ENCODE measurements around the gene HEBP1.
A peak's percentile ranks its signal among the peaks of the same experiment; 100 is the strongest.
"Not testable (repeated sequence)": the region's sequence is repeated elsewhere in the genome, so short reads cannot be mapped to it uniquely, and the experiment has no call there.

The HEBP1 gene, protein sequence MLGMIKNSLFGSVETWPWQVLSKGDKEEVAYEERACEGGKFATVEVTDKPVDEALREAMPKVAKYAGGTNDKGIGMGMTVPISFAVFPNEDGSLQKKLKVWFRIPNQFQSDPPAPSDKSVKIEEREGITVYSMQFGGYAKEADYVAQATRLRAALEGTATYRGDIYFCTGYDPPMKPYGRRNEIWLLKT

DNA sequence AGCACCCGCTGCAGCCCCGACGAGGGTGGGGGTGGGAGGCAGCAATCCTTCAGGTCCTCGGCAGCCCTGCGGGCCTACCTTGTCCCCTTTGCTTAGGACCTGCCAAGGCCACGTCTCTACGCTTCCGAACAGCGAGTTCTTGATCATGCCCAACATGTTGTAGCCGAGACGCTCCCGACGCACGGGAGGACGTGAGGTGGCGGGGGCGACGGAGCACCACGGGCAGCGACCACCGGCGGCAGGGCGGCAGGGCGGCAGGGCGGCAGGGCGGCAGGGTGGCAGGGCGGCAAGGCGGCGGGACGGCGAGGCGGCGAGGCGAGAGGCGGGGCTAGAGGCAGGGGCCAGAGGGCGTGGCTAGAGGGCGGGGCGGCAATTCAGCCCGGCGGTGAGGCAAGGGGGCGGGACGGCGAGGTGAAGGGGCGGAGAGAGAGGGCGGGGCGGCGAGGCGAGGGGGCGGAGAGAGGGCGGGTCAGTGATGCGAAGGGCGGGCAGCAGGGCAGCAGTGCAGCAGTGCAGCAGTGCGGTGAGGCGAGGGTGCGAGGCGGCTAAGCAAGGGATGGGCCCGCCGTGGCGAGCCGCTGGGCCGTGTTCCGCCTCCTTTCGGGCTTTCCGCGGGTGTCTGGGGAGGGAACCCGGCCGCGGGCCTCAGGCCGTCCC, at the start of gene HEBP1:
HEBP1 (minus strand) TSS at position 307 of the 657 bp plus-strand sequence; CDS start at position 156, 151 bp downstream.
- TF ChIP-seq GATA1 (IDR thresholded peaks at IDR 0.05; ENCODE audit: low read depth, low read length) (no peak), POLR2A (IDR thresholded peaks at IDR 0.05; ENCODE audit: low read length) (peak; percentile 58)
- peak; percentile 95 to 99 for DNase-seq

DNA sequence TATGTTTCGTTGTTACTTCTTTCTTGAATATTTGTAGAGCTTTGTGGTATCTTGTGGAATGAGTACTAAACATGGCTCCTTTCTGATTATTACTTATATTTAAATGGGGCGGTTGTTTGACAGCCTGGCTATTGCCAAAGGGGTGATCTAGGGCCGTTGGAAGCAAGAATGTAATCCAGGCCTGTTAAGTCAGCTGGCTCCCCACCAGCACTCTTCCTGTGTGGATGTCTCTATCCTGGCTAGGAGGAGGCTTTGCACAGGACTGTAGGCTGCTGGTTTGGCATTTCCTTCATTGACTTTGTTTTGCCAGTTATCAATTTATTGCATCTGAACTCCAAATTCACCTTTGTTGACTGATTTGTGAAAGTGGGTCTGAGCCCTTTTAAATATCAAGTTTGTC, 49.8 kb upstream of the HEBP1 start:
- DNase-seq: no peak
- TF ChIP-seq POLR2A (IDR thresholded peaks at IDR 0.05; ENCODE audit: low read length): no peak
- no peak for TF ChIP-seq GATA1 (IDR thresholded peaks at IDR 0.05; ENCODE audit: low read depth, low read length)

DNA sequence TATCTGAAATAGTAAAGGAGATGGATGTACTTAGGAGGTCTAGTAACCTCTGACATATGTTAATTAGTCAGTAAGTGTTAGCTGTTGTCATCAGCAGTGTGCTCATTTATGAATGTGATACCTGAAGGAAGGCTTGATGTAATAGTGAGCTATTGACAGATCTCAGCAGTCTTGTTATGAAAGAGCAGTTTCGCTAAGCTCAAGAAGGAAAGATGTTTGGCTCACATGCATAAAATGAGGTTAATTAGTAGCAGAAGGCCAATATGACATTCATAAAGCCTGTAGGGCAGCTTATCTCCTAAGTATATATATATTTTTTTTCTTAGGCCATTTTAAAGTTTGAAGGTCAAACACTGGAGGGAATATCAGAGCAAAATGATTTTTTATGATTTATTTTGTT, 46.9 kb upstream of the HEBP1 start:
- no peak for DNase-seq
- TF ChIP-seq GATA1 (IDR thresholded peaks at IDR 0.05; ENCODE audit: low read depth, low read length) (no peak), POLR2A (IDR thresholded peaks at IDR 0.05; ENCODE audit: low read length) (no peak)

DNA sequence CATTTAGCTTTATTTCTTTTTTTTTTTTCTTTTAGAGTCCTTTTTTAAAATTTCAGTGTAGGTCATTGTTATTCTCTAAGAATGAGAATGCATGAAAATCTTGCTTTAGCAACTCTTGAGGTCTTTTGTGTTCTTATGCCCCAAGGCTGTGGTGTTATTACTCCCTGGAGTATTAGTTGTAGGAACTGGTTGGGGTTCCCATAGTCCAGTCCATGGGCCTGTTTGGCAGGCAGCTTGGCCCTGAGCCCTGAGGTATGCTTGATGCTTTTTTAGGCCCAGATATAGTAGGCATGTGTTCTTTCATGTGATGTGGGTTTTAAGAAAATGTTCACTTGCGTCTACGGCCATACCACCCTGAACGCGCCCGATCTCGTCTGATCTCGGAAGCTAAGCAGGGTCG, 45.8 kb upstream of the HEBP1 start:
- TF ChIP-seq GATA1 (IDR thresholded peaks at IDR 0.05; ENCODE audit: low read depth, low read length): no peak
- TF ChIP-seq POLR2A (IDR thresholded peaks at IDR 0.05; ENCODE audit: low read length): no peak
- DNase-seq: no peak

DNA sequence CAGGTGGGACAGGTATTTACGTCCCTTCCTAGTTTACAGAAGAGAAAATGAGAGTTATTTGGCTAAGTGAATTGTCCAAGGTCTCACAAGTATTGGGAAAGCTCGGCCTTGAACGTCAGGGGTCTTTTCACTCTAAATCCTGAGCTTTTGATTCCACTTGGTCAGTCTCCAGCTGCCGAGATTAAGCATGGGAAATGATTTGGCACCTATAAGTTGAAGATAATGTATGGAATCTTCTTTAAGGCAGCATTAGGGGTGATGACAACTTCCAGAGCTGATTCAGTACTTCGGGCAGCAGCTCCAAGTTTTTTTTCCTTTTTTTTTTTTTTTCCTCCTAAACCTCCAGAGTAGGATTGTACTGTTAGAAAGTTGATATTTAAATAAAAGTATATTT, 44.8 kb upstream of the HEBP1 start:
- TF ChIP-seq POLR2A (IDR thresholded peaks at IDR 0.05; ENCODE audit: low read length) (no peak), GATA1 (IDR thresholded peaks at IDR 0.05; ENCODE audit: low read depth, low read length) (no peak)
- no peak for DNase-seq

DNA sequence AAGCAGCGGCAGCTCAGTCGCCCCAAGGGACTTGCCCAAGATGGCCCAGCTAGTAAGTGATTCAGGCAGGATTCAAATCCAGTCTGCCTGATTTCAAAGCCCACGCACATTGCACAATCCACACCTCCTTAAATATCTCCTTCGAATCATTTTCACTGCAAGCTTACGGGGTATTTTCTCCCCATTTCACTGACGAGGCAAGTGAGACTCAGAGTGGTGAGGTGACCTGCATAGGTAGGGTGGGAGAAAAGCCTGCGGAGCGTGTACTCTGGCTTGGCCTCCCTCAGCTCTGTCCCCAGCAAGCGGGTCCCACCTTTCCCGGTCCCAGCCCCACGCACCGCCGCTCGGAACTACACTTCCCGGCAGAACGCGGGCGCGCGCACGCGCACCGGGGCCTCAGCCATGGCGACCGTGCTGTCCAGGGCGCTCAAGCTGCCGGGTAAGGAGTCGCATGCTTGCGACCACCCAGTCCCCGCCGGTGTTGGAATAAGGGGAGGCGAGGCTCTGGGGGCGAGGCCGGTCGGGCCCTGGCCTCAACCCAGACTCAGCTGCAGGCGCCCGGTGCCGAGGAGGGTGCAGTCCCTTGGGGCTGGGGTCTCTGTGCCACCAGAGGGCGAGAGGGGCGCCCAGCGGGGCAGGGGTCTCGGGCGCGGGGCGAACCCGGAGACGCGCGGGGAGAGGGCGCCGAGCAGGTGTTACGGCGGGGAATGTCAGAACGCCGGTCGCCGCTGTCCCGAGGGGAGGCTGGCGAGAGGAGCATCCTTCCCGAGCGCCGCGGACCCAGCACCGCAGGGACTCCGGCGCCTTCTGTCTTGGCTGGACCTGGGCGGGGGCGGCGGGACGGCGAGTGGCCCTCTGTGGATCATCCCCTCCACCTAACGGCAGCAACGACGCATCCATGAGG, 44.2 kb upstream of the HEBP1 start, which contains the start of gene FAM234B:
FAM234B (plus strand) TSS at position 380 of the 904 bp plus-strand sequence; CDS start at position 403, 23 bp downstream.
- peak; percentile 80 to 87 for DNase-seq

DNA sequence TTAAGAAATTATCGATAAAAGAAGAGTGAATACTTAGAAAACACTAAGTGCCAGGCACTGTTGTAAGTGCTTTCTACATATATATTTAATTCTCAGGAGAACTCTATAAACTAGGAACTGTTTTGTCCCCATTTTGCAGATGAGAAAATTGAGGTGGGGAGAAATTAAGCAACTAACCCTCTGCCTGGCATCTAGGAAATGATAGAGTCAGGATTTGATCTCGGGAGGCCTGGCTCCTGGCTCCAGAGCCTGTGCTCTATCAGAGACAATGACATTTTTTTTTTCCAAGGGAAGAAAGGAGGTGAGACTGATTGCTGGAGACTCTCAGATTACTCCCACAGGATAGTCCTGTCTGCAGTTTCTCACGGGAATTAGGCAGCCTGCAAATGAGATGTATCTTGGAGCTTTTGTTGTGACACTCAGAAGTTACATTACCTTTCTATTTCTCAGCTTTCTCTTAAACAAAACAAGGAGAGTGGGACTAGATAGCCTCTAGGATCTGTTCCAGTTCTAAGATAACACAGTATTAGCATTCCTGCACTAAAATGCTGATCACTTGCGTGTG, 42.7 kb upstream of the HEBP1 start:
- no peak for TF ChIP-seq GATA1 (IDR thresholded peaks at IDR 0.05; ENCODE audit: low read depth, low read length)
- no peak for TF ChIP-seq POLR2A (IDR thresholded peaks at IDR 0.05; ENCODE audit: low read length)

More for the DNA sequence above, 44.2 kb upstream of the HEBP1 start, which contains the start of gene FAM234B:
- TF ChIP-seq GATA1 (IDR thresholded peaks at IDR 0.05; ENCODE audit: low read depth, low read length) (no peak), POLR2A (IDR thresholded peaks at IDR 0.05; ENCODE audit: low read length) (peak; percentile 27)

DNA sequence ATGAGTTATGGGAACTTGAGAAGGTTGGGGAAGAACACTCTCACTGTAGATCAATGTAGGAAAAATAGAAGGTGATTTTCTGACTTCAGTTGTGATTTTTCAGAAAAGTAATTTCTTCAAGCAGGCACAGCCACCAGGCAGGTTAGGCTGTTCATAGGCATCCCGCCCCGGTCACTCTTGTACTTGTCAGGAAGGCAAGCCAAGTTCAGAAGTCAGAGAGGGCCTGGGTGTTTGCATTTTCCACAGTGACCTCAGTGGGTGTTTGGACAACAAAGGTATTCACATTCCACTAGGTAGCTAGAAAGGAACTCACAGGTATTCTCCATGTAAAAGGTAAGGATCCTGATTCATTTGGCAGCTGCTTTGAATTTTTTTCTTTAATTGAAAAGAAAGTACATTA, 41.2 kb upstream of the HEBP1 start:
- DNase-seq: no peak
- TF ChIP-seq POLR2A (IDR thresholded peaks at IDR 0.05; ENCODE audit: low read length) (no peak), GATA1 (IDR thresholded peaks at IDR 0.05; ENCODE audit: low read depth, low read length) (no peak)

More for the DNA sequence above, 42.7 kb upstream of the HEBP1 start:
- no peak for DNase-seq

DNA sequence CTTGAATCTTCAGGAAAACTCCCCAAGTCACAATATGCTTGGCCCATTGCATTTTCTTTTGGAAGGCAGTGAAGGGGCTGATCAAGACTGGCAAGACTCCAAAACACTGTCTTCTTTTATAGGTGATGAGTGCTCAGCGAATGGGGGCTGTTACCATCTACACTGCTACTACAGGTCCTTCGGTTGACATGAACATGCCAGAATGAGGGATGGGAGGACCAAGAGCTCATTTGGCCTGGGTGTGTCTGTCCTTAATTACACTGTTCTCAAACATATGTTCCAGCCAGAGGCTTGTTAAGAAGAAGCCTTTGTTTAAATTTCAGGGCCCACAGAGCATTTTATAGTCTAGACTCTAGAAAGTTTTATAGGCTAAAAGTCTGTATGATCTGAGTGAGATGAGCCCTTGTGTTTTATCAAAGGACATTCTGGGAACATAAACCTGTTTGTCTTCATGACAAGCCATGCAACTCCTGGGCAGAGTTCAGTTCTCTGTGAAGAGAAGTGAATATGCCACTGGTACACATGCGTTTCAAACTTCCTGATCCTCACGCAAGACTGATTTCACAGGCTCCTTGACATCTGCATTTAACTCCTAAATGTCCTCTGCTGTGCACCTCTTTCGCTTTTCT, 39.4 kb upstream of the HEBP1 start:
- TF ChIP-seq POLR2A (IDR thresholded peaks at IDR 0.05; ENCODE audit: low read length) (no peak), GATA1 (IDR thresholded peaks at IDR 0.05; ENCODE audit: low read depth, low read length) (no peak)

DNA sequence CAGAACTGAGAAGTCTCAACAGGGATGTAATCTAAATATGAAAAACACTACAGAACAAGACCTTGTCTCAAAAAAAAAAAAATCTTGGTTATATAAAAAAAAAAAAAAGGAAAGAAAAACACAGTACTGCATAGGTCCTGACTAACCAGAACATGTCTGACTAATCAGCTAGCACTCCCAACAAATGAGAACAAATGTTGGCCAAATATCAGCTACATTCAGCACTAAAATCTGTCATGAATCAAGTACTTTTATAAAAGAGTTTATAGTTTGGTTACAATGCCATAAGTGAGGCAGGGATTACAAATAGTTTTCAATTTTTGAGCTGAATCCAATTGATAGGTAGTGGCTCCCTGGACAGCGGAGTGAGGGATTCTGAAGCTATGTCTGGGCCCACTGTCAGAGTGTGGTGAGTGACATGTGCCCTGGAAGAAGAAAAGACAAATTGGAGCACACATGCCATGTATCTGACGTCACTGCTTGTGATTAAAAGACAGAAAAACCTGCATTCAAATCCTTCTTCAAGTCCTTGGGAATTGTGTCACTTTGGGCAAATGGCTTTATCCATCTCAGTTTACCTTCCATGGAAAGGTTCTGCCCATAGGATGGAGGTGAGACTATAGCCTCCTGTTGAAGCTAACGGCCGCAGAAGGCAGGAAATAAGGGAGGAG, 38.6 kb upstream of the HEBP1 start:
- no peak for TF ChIP-seq POLR2A (IDR thresholded peaks at IDR 0.05; ENCODE audit: low read length)
- TF ChIP-seq GATA1 (IDR thresholded peaks at IDR 0.05; ENCODE audit: low read depth, low read length): no peak

More for the DNA sequence above, 39.4 kb upstream of the HEBP1 start:
- DNase-seq: no peak

DNA sequence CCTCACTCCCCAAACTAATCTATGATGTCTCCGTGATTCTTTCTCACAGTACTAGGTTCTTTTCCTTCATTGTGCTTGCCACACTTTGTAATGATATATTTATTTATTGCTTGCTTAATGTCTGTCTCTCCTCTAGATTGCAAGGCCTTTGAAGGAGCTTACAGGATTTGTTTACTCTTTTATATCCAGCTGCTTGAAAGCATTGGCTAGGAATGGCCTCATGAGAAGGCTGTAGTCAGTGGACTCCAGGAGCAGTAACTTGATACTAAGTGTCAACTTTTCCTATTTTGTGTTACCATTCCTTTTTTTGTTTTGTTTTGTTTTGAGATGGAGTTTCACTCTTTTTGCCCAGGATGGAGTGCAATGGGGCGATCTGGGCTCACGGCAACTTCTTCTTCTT, 36.8 kb upstream of the HEBP1 start:
- TF ChIP-seq POLR2A (IDR thresholded peaks at IDR 0.05; ENCODE audit: low read length) (no peak), GATA1 (IDR thresholded peaks at IDR 0.05; ENCODE audit: low read depth, low read length) (no peak)
- no peak for DNase-seq

More for the DNA sequence above, 38.6 kb upstream of the HEBP1 start:
- no peak for DNase-seq

DNA sequence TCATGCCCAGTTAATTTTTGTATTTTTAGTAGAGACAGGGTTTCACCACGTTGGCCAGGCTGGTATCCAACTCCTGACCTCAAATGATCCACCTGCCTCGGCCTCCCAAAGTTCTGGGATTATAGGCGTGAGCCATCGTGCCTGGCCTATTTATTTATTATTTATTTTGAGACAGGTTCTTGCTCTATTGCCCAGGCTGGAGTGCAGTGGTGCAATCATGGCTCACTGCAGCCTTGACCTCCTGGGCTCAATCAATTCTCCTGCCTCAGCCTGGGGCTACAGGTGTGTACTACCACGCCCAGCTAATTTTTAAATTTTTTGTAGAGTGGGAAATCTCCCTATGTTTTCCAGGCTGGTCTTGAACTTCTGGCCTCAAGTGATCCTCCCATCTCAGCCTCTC, 35.3 kb upstream of the HEBP1 start:
- DNase-seq: not testable (repeated sequence)

DNA sequence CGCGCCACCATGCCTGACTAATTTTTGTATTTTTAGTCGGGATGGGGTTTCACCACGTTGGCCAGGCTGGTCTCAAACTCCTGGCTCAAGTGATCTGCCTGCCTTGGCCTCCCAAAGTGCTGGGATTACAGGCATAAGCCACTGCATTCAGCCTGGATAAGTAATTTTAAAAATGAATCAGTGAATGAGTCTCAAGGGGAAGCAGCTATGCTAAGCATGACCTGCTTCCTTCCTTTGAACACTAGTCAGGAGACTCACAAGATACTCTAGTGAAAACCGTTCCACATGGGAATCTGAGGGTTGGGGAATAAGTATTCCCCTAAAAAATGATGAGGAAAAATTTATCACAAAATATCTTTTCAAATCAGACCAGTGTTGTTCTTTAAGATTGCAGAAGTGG, 33.4 kb upstream of the HEBP1 start:
- DNase-seq: no peak
- TF ChIP-seq POLR2A (IDR thresholded peaks at IDR 0.05; ENCODE audit: low read length) (no peak), GATA1 (IDR thresholded peaks at IDR 0.05; ENCODE audit: low read depth, low read length) (no peak)

All from erythroblast (primary cell).